K562 (cell line): ENCODE measurements around the gene C14orf180. TPM values are rescaled to one million over a fixed set of nuclear protein-coding genes. Genes with fewer than 3 reads are reported as not detected.

Experiments
- ATAC-seq: fragments of 200-7000 bp; cut with Tn5 transposase; 3 replicates; pipeline ENCODE4 v1.9.1; 2020; ENCODE audit warnings: moderate library complexity
- BruUV-seq: library from RNA; stranded (reverse); fragments of 400-500 nt; replicated peaks from 2 replicates; lab custom pipeline; 2021; lab: Mats Ljungman, UMichigan
- CTCF ChIA-PET: fragments of 300-600 bp; formaldehyde crosslinking; extraction: SDS; loops from one replicate; lab custom pipeline; 2021; ENCODE audit warnings: low intra/inter-chr PET ratio; lab: Yijun Ruan, JAX
- POLR2A ChIA-PET: fragments of 300-600, 350-650 bp; sonication (Branson Sonifier 250); formaldehyde crosslinking; extraction: SDS; loops from one replicate; lab custom pipeline; 2021; ENCODE audit warnings: antibody characterized with exemption, inconsistent platforms; lab: Yijun Ruan, JAX
- DNase-seq, 4 experiments: peaks; one replicate each; pipeline versions ENCODE4 v3.0.0 to v3.0.0-alpha.2; 2011 to 2018; ENCODE audit warnings: low spot score in 3 of 4, mixed read lengths in 3 of 4; ENCODE audit errors: extremely low read depth in 1 of 4
- FAIRE-seq: peaks from 2 replicates; lab custom pipeline; 2011; peaks lifted over from hg19 to GRCh38; lab: Jason Lieb, UNC
- H2AFZ ChIP-seq: 2 replicates; pipeline ENCODE4 v1.6.0; 2011; ENCODE audit warnings: low read depth, low read length, control low read depth, inconsistent platforms
- H3K27ac ChIP-seq: fragments of 200-600 bp; 3 replicates; pipeline ENCODE4 v1.8.0; 2011; ENCODE audit warnings: low read depth, mild to moderate bottlenecking, control low read depth, inconsistent platforms, low read length, moderate library complexity, mixed read lengths; ENCODE audit errors: extremely low read depth
- H3K27me3 ChIP-seq, 2 experiments: fragments of 300-600 bp in 1 of 2; 2 replicates in 1 of 2; 3 replicates in 1 of 2; pipeline versions ENCODE4 v1.6.0 to v1.8.0; 2011; ENCODE audit warnings: inconsistent platforms in 2 of 2, low read length in 2 of 2, mild to moderate bottlenecking in 1 of 2, mixed read lengths in 1 of 2, moderate library complexity in 1 of 2; ENCODE audit not compliant: control insufficient read depth in 2 of 2, insufficient read depth in 2 of 2
- H3K36me3 ChIP-seq: fragments of 300-600 bp; 3 replicates; pipeline ENCODE4 v1.8.0; 2011; ENCODE audit warnings: mild to moderate bottlenecking, low read length, inconsistent platforms; ENCODE audit not compliant: control insufficient read depth, insufficient read depth
- H3K4me1 ChIP-seq, 2 experiments: fragments of 200-600 bp in 1 of 2; replicated peaks in 1 of 2; 2 replicates in 1 of 2; 3 replicates in 1 of 2; pipeline versions ENCODE4 v1.5.1 to v1.8.0; 2011; ENCODE audit warnings: inconsistent platforms in 2 of 2, low read length in 2 of 2, mild to moderate bottlenecking in 1 of 2, mixed read lengths in 1 of 2, moderate library complexity in 1 of 2; ENCODE audit not compliant: control insufficient read depth in 2 of 2, insufficient read depth in 2 of 2
- H3K4me2 ChIP-seq: 2 replicates; pipeline ENCODE4 v1.6.1; 2011; ENCODE audit warnings: low read length, control low read depth, inconsistent platforms, mixed read lengths; ENCODE audit not compliant: insufficient read depth
- H3K4me3 ChIP-seq: fragments of 200-600 bp; sonication (generic), shearing (Covaris generic); 2 replicates; pipeline ENCODE4 v1.5.1; 2016; ENCODE audit warnings: control low read depth, inconsistent platforms
- H3K79me2 ChIP-seq: fragments of 200-600 bp; 3 replicates; pipeline ENCODE4 v1.8.0; 2011; ENCODE audit warnings: low read length, inconsistent platforms; ENCODE audit not compliant: control insufficient read depth, insufficient read depth
- H3K9ac ChIP-seq, 2 experiments: 2 replicates each; pipeline versions ENCODE4 v1.6.0 to v1.6.1; 2011; ENCODE audit warnings: low read depth in 2 of 2, low read length in 2 of 2, control low read depth in 1 of 2, inconsistent platforms in 1 of 2, mild to moderate bottlenecking in 1 of 2, mixed read lengths in 1 of 2; ENCODE audit not compliant: insufficient read depth in 1 of 2
- H3K9me1 ChIP-seq: one replicate; pipeline ENCODE4 v1.6.0; 2011; ENCODE audit warnings: inconsistent platforms, mild to moderate bottlenecking, low read length, moderate library complexity; ENCODE audit not compliant: control insufficient read depth, insufficient read depth
- H3K9me3 ChIP-seq: replicated peaks from 2 replicates; pipeline ENCODE4 v1.5.1; 2011; ENCODE audit warnings: low read depth, low read length, inconsistent platforms; ENCODE audit not compliant: control insufficient read depth, insufficient read depth
- H4K20me1 ChIP-seq: replicated peaks from 2 replicates; pipeline ENCODE4 v1.6.1; 2011; ENCODE audit warnings: low read length, inconsistent platforms, mixed read lengths; ENCODE audit not compliant: control insufficient read depth, insufficient read depth
- BHLHE40 ChIP-seq: IDR thresholded peaks from 2 replicates; pipeline ENCODE4 v1.6.1; 2011; ENCODE audit warnings: low read length, improper control_type of control experiment
- CHD1 ChIP-seq: fragments of 200-600 bp; sonication (generic); IDR thresholded peaks from one replicate; pipeline ENCODE4 v1.6.1; 2012; ENCODE audit warnings: mild to moderate bottlenecking, moderate library complexity, low read length, inconsistent platforms
- EWSR1 ChIP-seq: fragments of 450-650 bp; IDR thresholded peaks from 2 replicates; pipeline ENCODE4 v1.6.1; 2018; ENCODE audit warnings: borderline replicate concordance, mild to moderate bottlenecking, low read depth, moderate library complexity; ENCODE audit not compliant: partially characterized antibody
- FOXP4 ChIP-seq: sonication (generic); formaldehyde crosslinking; IDR thresholded peaks from 2 replicates; pipeline ENCODE4 v1.8.0; 2022; ENCODE audit warnings: mild to moderate bottlenecking, missing genetic modification reagents, borderline replicate concordance
- KLF16 ChIP-seq: IDR thresholded peaks from 2 replicates; pipeline ENCODE4 v1.6.1; 2016; ENCODE audit warnings: antibody characterized with exemption
- MYBL2 ChIP-seq, 2 experiments: fragments of 450-650 bp in 1 of 2; sonication (generic) in 1 of 2; formaldehyde crosslinking in 1 of 2; IDR thresholded peaks; 2 replicates each; pipeline versions ENCODE4 v1.6.1 to v1.8.1; 2017 to 2022; ENCODE audit warnings: borderline replicate concordance in 1 of 2, inconsistent platforms in 1 of 2, low read depth in 1 of 2, mild to moderate bottlenecking in 1 of 2, missing genetic modification reagents in 1 of 2, moderate library complexity in 1 of 2
- NCOA1 ChIP-seq: fragments of 450-650 bp; IDR thresholded peaks from 2 replicates; pipeline ENCODE4 v1.6.1; 2016; ENCODE audit warnings: low read depth
- RFX1 ChIP-seq: fragments of 450-650 bp; IDR thresholded peaks from 2 replicates; pipeline ENCODE4 v1.6.1; 2016; ENCODE audit warnings: mild to moderate bottlenecking, moderate library complexity
- ZNF121 ChIP-seq: sonication (generic); formaldehyde crosslinking; conservative IDR thresholded peaks from 2 replicates; pipeline ENCODE4 v1.8.0; 2022; ENCODE audit warnings: missing genetic modification reagents
- ZNF277 ChIP-seq: fragments of 250-450 bp; sonication (Bioruptor Pico); IDR thresholded peaks from 2 replicates; pipeline ENCODE4 v1.8.0; 2022; ENCODE audit warnings: inconsistent platforms, mild to moderate bottlenecking, moderate library complexity, borderline replicate concordance
- WGBS: fragments of 100-300 bp; shearing (Covaris generic); methylation state at CpG from one replicate; pipeline ENCODE4 v1.1.6; 2016; ENCODE audit warnings: low coverage, mixed read lengths; ENCODE audit not compliant: insufficient coverage; ENCODE audit errors: missing lambda C conversion rate; 5-methylcytosine and 5-hydroxymethylcytosine counted together
- in situ Hi-C: fragments of 300-500 bp; cut with MboI; formaldehyde crosslinking; loops from 4 replicates; pipeline ENCODE4 v1.15.0; 2018; ENCODE audit warnings: inconsistent platforms, mixed read lengths
- intact Hi-C: fragments of 100-400 bp; cut with micrococcal nuclease; formaldehyde crosslinking; loops from 2 replicates; pipeline ENCODE4 v1.14.2; 2022
- polyA plus RNA-seq, 8 experiments: library from polyadenylated mRNA; depleted of rRNA in 4 of 8; stranded (reverse) in 5 of 8; unstranded in 3 of 8; fragments of >200 nt; fragmentation: Nextera tagmentation in 2 of 8; fragmentation: Illumina TruSeq in 1 of 8; extraction: Ambion mirVana in 2 of 8; extraction: Trizol in 1 of 8; gene quantifications; 2 replicates each; pipeline versions ENCODE4 v1.2.1 to v1.2.3, GENCODE V29; 2011 to 2014; ENCODE audit warnings: inconsistent platforms in 1 of 8, missing spikeins in 1 of 8
- total RNA-seq, 7 experiments: library from RNA; depleted of rRNA in 6 of 7; stranded (reverse); fragments of >200 nt in 6 of 7; fragmentation: Illumina TruSeq in 2 of 7; extraction: Trizol in 2 of 7; gene quantifications; 2 replicates each; pipeline versions ENCODE4 v1.2.1 to v1.2.3, GENCODE V29; 2011 to 2021; ENCODE audit warnings: low replicate concordance in 1 of 7

C14orf180 gene
- total and polyA plus RNA-seq, 9 of the 15 experiments (the other 6 are each of a cell fraction or from before 2014, with no cell fraction given): not detected

GRCh38 chr14:104571246-104571645 lies 8.3 kb upstream of the C14orf180 start:
- H2AFZ ChIP-seq: no peak overlapping the region
- H3K9me3 ChIP-seq: no peaks in the 10 kb centered on the region
- ATAC-seq (no peak), DNase-seq (no peak), FAIRE-seq (no peak)
- BruUV-seq: no TSS peak
- 14% methylated on average over 10 of the region's 16 CpGs for WGBS
- peaks cover 0 to 44% of the 10 kb centered on the region in 2 experiments; a peak in 4 of 5 replicates for H3K4me1 ChIP-seq
- no peak overlapping the region for H3K4me3 ChIP-seq
- TF ChIP-seq BHLHE40: peak; percentile 32; the same call in 1 of the 2 replicates
- no peak for TF ChIP-seq KLF16
- no peaks in the 10 kb centered on the region for H3K36me3 ChIP-seq
- H3K9me1 ChIP-seq: no peaks in the 10 kb centered on the region
- in situ Hi-C loops (no loop called here), intact Hi-C loops (no loop called here)
- H4K20me1 ChIP-seq: no peaks in the 10 kb centered on the region; the same call in none of the 2 replicates
- H3K79me2 ChIP-seq: no peaks in the 10 kb centered on the region
- peaks cover 0 to 33% of the 10 kb centered on the region in 2 experiments; a peak in 3 of 5 replicates for H3K27me3 ChIP-seq
- no peak overlapping the region for H3K9ac ChIP-seq
- CTCF ChIA-PET: no interaction called here
- H3K4me2 ChIP-seq: no peak overlapping the region
- H3K27ac ChIP-seq: no peak overlapping the region
- POLR2A ChIA-PET: interaction anchor here (0.5 to 1.6 kb wide), 2 partner anchors 13 to 92 kb away, joined by 3 to 5 read pairs; no protein-coding TSS in a partner anchor

- Histone ChIP-seq H3K4me3 (no peak overlapping the region), H3K36me3 (no peaks in the 10 kb centered on the region), H3K4me1 (peaks cover 0 to 46% of the 10 kb centered on the region in 2 experiments; a peak in 4 of 5 replicates), H3K9me3 (no peaks in the 10 kb centered on the region), H3K4me2 (no peak overlapping the region), H4K20me1 (no peaks in the 10 kb centered on the region; the same call in none of the 2 replicates), H3K79me2 (no peaks in the 10 kb centered on the region), H2AFZ (no peak overlapping the region), H3K27ac (no peak overlapping the region), H3K9me1 (no peaks in the 10 kb centered on the region), H3K9ac (no peak overlapping the region), H3K27me3 (peaks cover 0 to 25% of the 10 kb centered on the region in 2 experiments; a peak in 2 of 5 replicates)
- 0% methylated on average over 2 of the region's 11 CpGs for WGBS
- no peak for ATAC-seq
- ChIA-PET CTCF (no interaction called here), POLR2A (interaction anchor here (1.6 kb wide), 1 partner anchor 14 kb away, joined by 5 read pairs; no protein-coding TSS in a partner anchor)
- no peak for DNase-seq
- no peak for FAIRE-seq
- in situ Hi-C loops: no loop called here
- intact Hi-C loops: no loop called here
- no TSS peak for BruUV-seq
- no peak for TF ChIP-seq NCOA1
- no peak for TF ChIP-seq EWSR1
- no peak for TF ChIP-seq FOXP4
- no peak for TF ChIP-seq RFX1
- no peak for TF ChIP-seq ZNF121 (CRISPR knock-in tag)
- TF ChIP-seq ZNF277 (CRISPR knock-in tag): no peak
- no peak for TF ChIP-seq MYBL2 (IDR thresholded peaks at IDR 0.05; ENCODE audit: low read depth)
- no peak for TF ChIP-seq MYBL2 (CRISPR knock-in tag; IDR thresholded peaks at IDR 0.05; ENCODE audit: borderline replicate concordance)
- TF ChIP-seq CHD1: no peak
Observed at GRCh38 chr14:104572024-104572626, 7.4 kb upstream of the C14orf180 start.
